GM23338 (cell line): ENCODE results near the gene RNF115. TPM values are rescaled to one million over a fixed set of nuclear protein-coding genes. Genes with fewer than 3 reads are reported as not detected.

Experiments
- ATAC-seq: fragments of 200-7000 bp; cut with Tn5 transposase; 3 replicates; pipeline ENCODE4 v1.9.1; 2020
- DNase-seq: peaks from one replicate; pipeline ENCODE4 v3.0.0-alpha.2; 2015; ENCODE audit warnings: low spot score
- H2AFZ ChIP-seq: fragments of 200-600 bp; sonication (generic); 2 replicates; pipeline ENCODE4 v1.8.0; 2016; ENCODE audit warnings: antibody characterized with exemption, mild to moderate bottlenecking, moderate library complexity
- H3F3A ChIP-seq: fragments of 200-600 bp; sonication (generic); replicated peaks from 2 replicates; pipeline ENCODE4 v1.8.0; 2017; ENCODE audit warnings: antibody characterized with exemption, mixed run types, low read depth
- H3K27ac ChIP-seq: fragments of 200-600 bp; sonication (generic); 2 replicates; pipeline ENCODE4 v1.6.1; 2016; ENCODE audit warnings: low read depth
- H3K27me3 ChIP-seq: fragments of 200-600 bp; sonication (generic); 2 replicates; pipeline ENCODE4 v1.8.0; 2016; ENCODE audit warnings: mild to moderate bottlenecking, mixed run types, moderate library complexity; ENCODE audit not compliant: insufficient read depth
- H3K36me3 ChIP-seq: fragments of 200-600 bp; sonication (generic); 2 replicates; pipeline ENCODE4 v1.8.0; 2016; ENCODE audit warnings: mild to moderate bottlenecking; ENCODE audit not compliant: insufficient read depth
- H3K4me1 ChIP-seq: fragments of 200-600 bp; sonication (generic); 2 replicates; pipeline ENCODE4 v1.8.0; 2016; ENCODE audit warnings: mild to moderate bottlenecking, moderate library complexity; ENCODE audit not compliant: insufficient read depth
- H3K4me2 ChIP-seq: fragments of 200-600 bp; sonication (generic); 2 replicates; pipeline ENCODE4 v1.7.1; 2017; ENCODE audit warnings: mixed run types
- H3K4me3 ChIP-seq: fragments of 200-600 bp; sonication (generic); 2 replicates; pipeline ENCODE4 v1.6.1; 2016; ENCODE audit warnings: mixed run types
- H3K79me2 ChIP-seq: fragments of 200-600 bp; sonication (generic); replicated peaks from 2 replicates; pipeline ENCODE4 v1.8.0; 2017; ENCODE audit warnings: mild to moderate bottlenecking; ENCODE audit not compliant: insufficient read depth
- H3K9me2 ChIP-seq: fragments of 200-600 bp; sonication (generic); 2 replicates; pipeline ENCODE4 v1.8.0; 2017; ENCODE audit not compliant: insufficient read depth
- H4K20me1 ChIP-seq: fragments of 200-600 bp; sonication (generic); replicated peaks from 2 replicates; pipeline ENCODE4 v1.8.0; 2017; ENCODE audit warnings: mild to moderate bottlenecking; ENCODE audit not compliant: insufficient read depth
- H3K27ac Mint-ChIP-seq: 2 replicates; pipeline ENCODE4 v1.8.0; 2020; ENCODE audit warnings: inconsistent platforms, mild to moderate bottlenecking, moderate library complexity, mixed read lengths
- H3K27me3 Mint-ChIP-seq: 3 replicates; pipeline ENCODE4 v1.8.0; 2022; ENCODE audit warnings: low read depth, mild to moderate bottlenecking, moderate library complexity, mixed read lengths, inconsistent platforms; ENCODE audit not compliant: insufficient read depth, poor library complexity
- H3K36me3 Mint-ChIP-seq: 3 replicates; pipeline ENCODE4 v1.8.0; 2021; ENCODE audit warnings: low read depth, mild to moderate bottlenecking, inconsistent platforms, moderate library complexity, mixed read lengths
- H3K4me1 Mint-ChIP-seq: 3 replicates; pipeline ENCODE4 v1.8.0; 2020; ENCODE audit warnings: mild to moderate bottlenecking, inconsistent platforms, mixed read lengths
- H3K4me3 Mint-ChIP-seq: 3 replicates; pipeline ENCODE4 v1.8.0; 2021; ENCODE audit warnings: moderate library complexity, mild to moderate bottlenecking, inconsistent platforms, mixed read lengths
- H3K9me3 Mint-ChIP-seq: 3 replicates; pipeline ENCODE4 v1.8.0; 2020; ENCODE audit warnings: moderate library complexity, mild to moderate bottlenecking, inconsistent platforms, mixed read lengths
- NANOG ChIP-seq: IDR thresholded peaks from 2 replicates; pipeline ENCODE4 v1.6.1; 2016; ENCODE audit warnings: antibody characterized with exemption, borderline replicate concordance
- POLR2AphosphoS5 ChIP-seq: IDR thresholded peaks from 2 replicates; pipeline ENCODE4 v1.6.1; 2016; ENCODE audit warnings: antibody characterized with exemption, low read depth
- STAT1 ChIP-seq: IDR thresholded peaks from one replicate; pipeline ENCODE4 v1.6.1; 2016; ENCODE audit warnings: antibody characterized with exemption; ENCODE audit not compliant: unreplicated experiment
- ZNF331 ChIP-seq: fragments of 250-450 bp; sonication (Bioruptor Pico); IDR thresholded peaks from 2 replicates; pipeline ENCODE4 v1.5.0; 2020; ENCODE audit warnings: low read depth, mild to moderate bottlenecking, moderate library complexity
- polyA plus RNA-seq: library from polyadenylated mRNA; unstranded; fragments of >200 nt; fragmentation: Nextera tagmentation; extraction: Ambion mirVana; gene quantifications from 2 replicates; pipeline ENCODE4 v1.2.1, GENCODE V29; 2016
- total RNA-seq: library from RNA; depleted of rRNA; stranded (reverse); fragments of >200 nt; shearing (Covaris generic); gene quantifications from 2 replicates; pipeline ENCODE4 v1.2.3, GENCODE V29; 2014
- TF ChIP-seq, protein P1 (sequence below), 2 experiments: fragments of 200-600 bp in 1 of 2; sonication (generic) in 1 of 2; conservative IDR thresholded peaks; 2 replicates each; pipeline versions ENCODE4 v1.5.1 to v1.6.1; 2016 to 2017; ENCODE audit warnings: antibody characterized with exemption in 2 of 2, low read depth in 2 of 2, mild to moderate bottlenecking in 2 of 2, moderate library complexity in 1 of 2
- TF ChIP-seq, protein P2 (sequence below): fragments of 250-450 bp; sonication (Bioruptor Pico); IDR thresholded peaks from 2 replicates; pipeline ENCODE4 v1.5.0; 2020; ENCODE audit warnings: mild to moderate bottlenecking, moderate library complexity

The RNF115 gene
- total and polyA plus RNA-seq, 2 experiments from 2014 or later: 10.6 to 10.9 TPM

DNA sequence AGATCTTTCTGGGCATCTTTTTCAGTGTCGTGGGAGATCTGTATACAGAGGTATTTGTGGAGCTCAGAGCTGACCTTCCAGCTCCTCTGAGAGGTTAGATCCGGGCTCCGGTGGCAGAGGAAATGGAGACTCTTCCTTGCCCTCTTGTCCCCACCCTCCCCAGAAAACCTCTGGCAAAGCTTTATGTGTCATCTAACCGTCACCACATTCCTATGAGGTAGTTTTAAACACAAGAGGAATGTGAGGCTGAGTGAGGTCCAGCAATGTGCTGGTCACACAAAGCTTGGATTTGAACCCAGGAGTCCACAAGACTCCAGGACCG, 103.4 kb downstream of the RNF115 start:
- Mint-ChIP-seq H3K4me1 (peaks cover 4% of the 10 kb centered on the region), H3K27ac (no peak overlapping the region), H3K36me3 (no peaks in the 10 kb centered on the region), H3K27me3 (peaks cover 5% of the 10 kb centered on the region), H3K4me3 (peak overlapping the region; percentile 67; the same call in 2 of the 3 replicates), H3K9me3 (no peaks in the 10 kb centered on the region; the same call in 2 of the 3 replicates)
- H3K27ac ChIP-seq: no peak overlapping the region
- peaks cover 4% of the 10 kb centered on the region; the same call in 1 of the 2 replicates for H3K4me1 ChIP-seq
- H4K20me1 ChIP-seq: no peaks in the 10 kb centered on the region
- H3K36me3 ChIP-seq: no peaks in the 10 kb centered on the region
- H3K4me2 ChIP-seq: peak overlapping the region; percentile 85
- peak overlapping the region; percentile 99 for H2AFZ ChIP-seq
- peaks cover 17% of the 10 kb centered on the region for H3K27me3 ChIP-seq
- ATAC-seq: no peak; the same call in 2 of the 3 replicates
- DNase-seq: peak; percentile 42
- TF ChIP-seq STAT1 (no peak), NANOG (no peak), POLR2AphosphoS5 (no peak), ZNF331 (no peak)
- TF ChIP-seq, protein P1, sequence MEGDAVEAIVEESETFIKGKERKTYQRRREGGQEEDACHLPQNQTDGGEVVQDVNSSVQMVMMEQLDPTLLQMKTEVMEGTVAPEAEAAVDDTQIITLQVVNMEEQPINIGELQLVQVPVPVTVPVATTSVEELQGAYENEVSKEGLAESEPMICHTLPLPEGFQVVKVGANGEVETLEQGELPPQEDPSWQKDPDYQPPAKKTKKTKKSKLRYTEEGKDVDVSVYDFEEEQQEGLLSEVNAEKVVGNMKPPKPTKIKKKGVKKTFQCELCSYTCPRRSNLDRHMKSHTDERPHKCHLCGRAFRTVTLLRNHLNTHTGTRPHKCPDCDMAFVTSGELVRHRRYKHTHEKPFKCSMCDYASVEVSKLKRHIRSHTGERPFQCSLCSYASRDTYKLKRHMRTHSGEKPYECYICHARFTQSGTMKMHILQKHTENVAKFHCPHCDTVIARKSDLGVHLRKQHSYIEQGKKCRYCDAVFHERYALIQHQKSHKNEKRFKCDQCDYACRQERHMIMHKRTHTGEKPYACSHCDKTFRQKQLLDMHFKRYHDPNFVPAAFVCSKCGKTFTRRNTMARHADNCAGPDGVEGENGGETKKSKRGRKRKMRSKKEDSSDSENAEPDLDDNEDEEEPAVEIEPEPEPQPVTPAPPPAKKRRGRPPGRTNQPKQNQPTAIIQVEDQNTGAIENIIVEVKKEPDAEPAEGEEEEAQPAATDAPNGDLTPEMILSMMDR (conservative IDR thresholded peaks at IDR 0.05; ENCODE audit: low read depth in 2 of 2): no peak
- TF ChIP-seq, protein P2, sequence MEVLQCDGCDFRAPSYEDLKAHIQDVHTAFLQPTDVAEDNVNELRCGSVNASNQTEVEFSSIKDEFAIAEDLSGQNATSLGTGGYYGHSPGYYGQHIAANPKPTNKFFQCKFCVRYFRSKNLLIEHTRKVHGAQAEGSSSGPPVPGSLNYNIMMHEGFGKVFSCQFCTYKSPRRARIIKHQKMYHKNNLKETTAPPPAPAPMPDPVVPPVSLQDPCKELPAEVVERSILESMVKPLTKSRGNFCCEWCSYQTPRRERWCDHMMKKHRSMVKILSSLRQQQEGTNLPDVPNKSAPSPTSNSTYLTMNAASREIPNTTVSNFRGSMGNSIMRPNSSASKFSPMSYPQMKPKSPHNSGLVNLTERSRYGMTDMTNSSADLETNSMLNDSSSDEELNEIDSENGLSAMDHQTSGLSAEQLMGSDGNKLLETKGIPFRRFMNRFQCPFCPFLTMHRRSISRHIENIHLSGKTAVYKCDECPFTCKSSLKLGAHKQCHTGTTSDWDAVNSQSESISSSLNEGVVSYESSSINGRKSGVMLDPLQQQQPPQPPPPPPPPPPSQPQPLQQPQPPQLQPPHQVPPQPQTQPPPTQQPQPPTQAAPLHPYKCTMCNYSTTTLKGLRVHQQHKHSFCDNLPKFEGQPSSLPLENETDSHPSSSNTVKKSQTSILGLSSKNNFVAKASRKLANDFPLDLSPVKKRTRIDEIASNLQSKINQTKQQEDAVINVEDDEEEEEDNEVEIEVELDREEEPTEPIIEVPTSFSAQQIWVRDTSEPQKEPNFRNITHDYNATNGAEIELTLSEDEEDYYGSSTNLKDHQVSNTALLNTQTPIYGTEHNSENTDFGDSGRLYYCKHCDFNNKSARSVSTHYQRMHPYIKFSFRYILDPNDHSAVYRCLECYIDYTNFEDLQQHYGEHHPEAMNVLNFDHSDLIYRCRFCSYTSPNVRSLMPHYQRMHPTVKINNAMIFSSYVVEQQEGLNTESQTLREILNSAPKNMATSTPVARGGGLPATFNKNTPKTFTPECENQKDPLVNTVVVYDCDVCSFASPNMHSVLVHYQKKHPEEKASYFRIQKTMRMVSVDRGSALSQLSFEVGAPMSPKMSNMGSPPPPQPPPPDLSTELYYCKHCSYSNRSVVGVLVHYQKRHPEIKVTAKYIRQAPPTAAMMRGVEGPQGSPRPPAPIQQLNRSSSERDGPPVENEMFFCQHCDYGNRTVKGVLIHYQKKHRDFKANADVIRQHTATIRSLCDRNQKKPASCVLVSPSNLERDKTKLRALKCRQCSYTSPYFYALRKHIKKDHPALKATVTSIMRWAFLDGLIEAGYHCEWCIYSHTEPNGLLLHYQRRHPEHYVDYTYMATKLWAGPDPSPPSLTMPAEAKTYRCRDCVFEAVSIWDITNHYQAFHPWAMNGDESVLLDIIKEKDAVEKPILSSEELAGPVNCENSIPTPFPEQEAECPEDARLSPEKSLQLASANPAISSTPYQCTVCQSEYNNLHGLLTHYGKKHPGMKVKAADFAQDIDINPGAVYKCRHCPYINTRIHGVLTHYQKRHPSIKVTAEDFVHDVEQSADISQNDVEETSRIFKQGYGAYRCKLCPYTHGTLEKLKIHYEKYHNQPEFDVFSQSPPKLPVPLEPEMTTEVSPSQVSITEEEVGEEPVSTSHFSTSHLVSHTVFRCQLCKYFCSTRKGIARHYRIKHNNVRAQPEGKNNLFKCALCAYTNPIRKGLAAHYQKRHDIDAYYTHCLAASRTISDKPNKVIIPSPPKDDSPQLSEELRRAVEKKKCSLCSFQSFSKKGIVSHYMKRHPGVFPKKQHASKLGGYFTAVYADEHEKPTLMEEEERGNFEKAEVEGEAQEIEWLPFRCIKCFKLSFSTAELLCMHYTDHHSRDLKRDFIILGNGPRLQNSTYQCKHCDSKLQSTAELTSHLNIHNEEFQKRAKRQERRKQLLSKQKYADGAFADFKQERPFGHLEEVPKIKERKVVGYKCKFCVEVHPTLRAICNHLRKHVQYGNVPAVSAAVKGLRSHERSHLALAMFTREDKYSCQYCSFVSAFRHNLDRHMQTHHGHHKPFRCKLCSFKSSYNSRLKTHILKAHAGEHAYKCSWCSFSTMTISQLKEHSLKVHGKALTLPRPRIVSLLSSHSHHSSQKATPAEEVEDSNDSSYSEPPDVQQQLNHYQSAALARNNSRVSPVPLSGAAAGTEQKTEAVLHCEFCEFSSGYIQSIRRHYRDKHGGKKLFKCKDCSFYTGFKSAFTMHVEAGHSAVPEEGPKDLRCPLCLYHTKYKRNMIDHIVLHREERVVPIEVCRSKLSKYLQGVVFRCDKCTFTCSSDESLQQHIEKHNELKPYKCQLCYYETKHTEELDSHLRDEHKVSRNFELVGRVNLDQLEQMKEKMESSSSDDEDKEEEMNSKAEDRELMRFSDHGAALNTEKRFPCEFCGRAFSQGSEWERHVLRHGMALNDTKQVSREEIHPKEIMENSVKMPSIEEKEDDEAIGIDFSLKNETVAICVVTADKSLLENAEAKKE (CRISPR knock-in tag): no peak
- H3K4me3 ChIP-seq: peak overlapping the region; percentile 67
- H3F3A ChIP-seq: no peaks in the 10 kb centered on the region
- H3K79me2 ChIP-seq: no peaks in the 10 kb centered on the region
- no peaks in the 10 kb centered on the region for H3K9me2 ChIP-seq
